DMS153 (cell line): ENCODE data around the gene CTBP1.

ENCODE experiments used
- DNase-seq: peaks from one replicate; lab custom pipeline; 2025; lab: John Stamatoyannopoulos, UW

Gene CTBP1

DNA sequence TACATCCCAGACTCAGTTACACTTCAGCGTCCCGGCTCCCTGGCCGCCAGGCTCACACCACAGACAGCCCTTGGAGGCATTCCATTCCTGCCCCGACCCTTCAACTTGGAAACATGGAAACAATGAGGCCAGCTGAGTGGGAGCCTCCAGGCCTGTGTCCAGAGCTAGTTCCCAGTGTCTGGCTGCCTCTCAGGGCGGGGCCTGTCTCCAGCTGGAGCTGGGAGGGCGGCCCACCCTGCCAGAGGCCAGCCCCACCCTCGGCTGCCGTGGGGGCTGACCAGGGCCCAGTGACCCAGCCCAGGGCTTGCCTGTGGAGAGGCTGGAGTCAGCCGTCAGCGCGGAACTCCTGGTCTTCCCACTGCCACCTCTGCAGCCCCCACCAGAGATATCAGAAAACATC lies 39.1 kb downstream of the CTBP1 start:
- DNase-seq = no peak

DNA sequence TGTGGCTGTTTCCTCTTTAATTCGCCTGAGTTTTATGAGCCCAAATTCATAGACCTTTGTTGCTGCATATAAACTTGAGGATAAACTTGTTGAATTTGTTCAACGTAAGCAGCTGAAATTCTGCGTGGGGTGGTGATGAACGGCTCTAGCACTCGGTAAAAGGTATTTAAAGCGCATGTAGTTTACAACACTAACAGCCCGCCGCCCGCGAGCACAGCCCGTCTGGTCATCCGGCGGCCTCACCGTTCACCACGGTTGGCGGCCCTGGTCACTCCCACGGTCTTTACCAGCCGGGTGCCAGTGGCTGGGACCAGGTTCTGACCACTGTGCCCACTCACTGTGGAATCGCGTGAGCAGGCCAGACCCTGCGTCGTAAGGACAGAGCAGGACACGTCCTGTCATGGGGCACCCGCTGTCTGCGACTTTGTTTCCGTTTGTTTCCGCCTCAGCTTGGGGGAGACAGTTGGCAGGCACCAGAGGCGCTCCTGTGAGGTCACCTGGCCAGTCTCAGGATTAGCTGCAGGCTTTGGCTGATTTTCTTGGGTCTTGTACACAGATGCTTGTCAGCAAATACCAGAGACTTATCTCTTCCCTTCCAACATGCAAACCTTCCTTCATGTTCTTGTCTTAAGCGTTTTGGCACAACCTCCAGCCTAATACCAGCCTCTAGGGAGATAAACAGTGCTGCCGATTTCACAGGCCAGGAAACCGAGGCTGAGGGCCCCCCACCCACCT lies 39.8 kb downstream of the CTBP1 start:
- DNase-seq = no peak

DNA sequence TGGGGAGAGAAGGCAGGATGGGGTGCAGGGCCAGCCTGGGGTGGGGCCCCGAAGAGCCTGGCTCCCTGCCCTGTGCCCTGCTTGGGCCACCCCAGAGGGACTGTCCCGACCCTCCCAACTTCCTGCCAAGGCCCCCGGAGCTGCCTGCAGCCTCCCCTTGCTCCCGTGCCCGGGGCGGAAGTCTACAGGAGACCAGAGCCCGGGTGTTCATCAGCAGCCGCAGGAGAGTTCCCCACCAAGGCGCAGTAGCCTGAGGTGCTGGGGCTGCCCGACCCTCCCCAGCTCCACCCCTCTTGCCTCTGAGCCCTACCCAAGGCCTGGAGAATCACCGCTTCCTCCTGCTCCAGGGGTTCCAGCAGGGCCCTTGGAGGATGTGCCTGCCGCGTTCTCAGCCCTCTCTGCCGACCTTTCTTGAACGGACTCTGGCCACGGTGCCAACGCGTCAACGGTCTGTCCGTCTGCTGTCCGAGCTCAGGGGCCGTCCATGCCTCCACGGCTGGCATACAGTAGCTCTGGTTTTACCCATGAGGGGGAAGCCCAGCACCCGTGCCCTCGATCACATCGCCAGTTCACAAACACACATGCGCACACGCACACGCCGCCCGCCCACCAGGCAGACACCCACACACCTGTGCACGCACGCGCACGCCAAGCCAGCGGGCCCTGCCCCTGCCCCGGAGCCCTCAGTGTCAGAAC lies 40.5 kb downstream of the CTBP1 start:
- DNase-seq = no peak

DNA sequence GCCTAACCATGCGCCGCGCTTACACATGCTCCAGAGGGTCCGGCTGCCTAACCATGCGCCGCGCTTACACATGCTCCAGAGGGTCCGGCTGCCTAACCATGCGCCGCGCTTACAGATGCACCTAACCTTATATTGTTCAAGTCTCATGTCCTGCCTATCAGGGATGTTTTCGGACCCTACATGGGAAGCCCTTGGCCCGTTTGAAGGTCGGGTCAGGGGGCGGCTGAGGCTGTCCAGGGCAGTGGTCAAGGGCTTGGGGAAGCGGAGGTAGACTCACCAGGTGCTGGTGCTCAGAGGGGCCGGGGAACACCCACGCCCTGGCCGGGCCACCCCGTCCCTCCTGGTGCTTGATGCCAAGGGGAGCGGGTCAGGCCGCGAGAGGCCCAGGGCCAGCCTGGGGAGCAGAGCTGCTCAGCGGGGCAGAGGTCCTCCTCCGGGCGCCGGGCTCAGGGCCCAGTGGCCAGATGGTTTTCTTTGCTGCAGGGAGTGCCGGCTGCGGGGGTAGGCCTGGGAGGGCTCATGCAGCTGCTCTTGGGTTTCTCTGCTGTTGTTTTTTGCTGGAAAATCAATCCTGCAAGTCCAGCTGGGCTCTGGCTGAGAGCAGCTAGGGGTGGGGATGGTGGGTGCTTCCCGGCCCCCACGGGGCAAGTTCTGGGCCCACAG lies 41.2 kb downstream of the CTBP1 start:
- no peak for DNase-seq

- DNase-seq = no peak
These were observed 41.8 kb downstream of the CTBP1 start for GRCh38 chr4:1207157-1207470.

- DNase-seq = no peak
These were observed 42.4 kb downstream of the CTBP1 start for GRCh38 chr4:1206299-1207156.

DNA sequence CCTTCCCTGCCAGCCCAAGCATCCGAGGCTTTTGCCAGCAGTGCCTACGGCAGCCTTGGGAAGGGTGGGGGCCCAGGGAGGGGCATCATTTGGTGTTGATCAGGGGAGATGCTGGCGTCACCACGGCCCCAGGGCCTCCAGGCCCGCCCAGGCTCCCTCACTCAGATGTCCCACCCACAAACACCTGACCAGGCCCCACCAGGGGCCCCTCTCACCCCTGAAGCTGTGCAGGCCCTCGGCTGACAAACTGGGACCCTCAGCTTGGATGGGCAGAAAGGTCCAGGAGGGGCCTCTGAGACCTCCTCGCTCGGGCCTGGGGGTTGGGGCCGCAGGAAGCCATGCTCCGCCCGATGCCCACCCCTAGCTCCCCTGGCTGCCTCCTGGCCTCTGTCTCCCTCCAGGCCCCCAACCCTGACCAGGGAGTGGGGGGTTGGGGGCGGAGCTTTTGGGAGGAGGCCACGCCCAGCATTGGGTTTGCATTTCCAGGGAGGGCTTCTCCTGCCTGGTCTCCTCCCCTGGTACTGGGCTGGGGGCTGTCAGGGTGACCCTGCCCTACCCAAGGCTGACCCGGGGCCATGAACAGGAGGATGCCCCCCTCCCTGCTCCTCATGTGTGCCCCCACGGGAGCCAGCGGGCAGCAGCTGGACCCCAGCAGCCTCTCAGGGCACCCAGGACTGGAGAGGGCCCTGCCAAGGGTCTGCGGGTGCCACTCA lies 43.2 kb downstream of the CTBP1 start:
- DNase-seq = no peak

- DNase-seq = no peak
These were observed 43.9 kb downstream of the CTBP1 start for GRCh38 chr4:1204828-1205585.

- DNase-seq = no peak
These were observed 44.6 kb downstream of the CTBP1 start for GRCh38 chr4:1204286-1204827.

DNA sequence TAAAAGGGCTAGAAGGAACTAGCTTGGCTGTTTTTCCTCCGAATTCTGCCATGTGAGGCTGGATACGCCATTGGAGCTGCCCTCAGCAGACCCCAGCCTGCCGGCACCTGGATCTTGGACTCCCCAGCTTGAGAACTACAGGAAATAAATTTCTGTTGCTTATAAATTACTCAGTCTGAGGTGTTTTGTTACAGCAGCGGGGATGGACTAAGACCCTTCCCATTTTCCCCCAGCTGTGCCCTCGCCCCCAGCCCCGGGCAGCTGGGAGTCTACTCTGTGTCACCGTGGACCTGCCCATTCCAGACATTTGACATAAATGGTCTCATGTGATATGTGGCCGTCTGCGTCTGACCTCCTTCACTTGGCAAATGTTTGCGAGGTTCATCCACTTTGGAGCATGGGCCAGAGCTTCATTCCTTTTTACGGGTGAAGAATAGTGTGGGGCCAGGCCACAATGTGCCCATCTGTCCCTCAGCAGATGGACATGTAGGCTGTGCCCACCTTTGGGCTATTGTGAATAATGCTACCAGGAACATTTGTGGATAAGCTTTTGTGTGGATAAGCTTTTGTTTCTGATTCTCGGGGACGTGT lies 45.8 kb downstream of the CTBP1 start:
- DNase-seq = no peak

GRCh38 chr4:1202526-1203011 lies 46.4 kb downstream of the CTBP1 start:
- DNase-seq = no peak

DNA sequence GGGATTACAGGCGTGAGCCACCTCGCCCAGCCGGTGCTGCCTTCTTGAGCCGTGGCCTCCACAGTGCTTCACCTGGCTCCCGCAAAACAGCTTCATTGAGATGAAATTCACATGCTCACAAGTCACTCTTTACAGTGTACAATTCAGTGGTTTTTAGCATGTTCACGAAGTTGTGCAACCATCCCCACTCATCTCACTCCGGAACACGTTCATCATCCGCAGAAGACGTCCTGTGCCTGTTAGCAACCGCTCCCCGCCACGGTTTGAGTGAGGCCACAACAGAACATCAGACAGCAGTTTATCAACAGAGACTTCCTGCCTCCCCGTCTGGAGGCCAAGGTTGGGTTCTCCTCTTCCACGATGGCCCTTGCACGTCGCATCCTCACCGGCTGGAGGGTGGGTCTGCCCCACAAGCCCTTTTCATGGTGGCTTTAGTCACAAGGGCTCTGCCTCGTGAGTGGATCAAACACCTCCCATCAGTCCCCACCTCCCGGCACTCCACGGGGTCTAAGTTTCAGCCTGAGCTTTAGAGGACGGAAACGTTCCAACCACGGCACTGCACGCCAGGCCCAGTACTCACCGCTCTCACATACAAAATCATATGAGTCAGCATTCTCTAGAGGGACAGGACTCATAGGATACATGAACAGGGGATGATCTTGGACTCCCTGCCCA lies 46.9 kb downstream of the CTBP1 start:
- DNase-seq = no peak

GRCh38 chr4:1200425-1201035 lies 48.4 kb downstream of the CTBP1 start:
- no peak for DNase-seq

DNA sequence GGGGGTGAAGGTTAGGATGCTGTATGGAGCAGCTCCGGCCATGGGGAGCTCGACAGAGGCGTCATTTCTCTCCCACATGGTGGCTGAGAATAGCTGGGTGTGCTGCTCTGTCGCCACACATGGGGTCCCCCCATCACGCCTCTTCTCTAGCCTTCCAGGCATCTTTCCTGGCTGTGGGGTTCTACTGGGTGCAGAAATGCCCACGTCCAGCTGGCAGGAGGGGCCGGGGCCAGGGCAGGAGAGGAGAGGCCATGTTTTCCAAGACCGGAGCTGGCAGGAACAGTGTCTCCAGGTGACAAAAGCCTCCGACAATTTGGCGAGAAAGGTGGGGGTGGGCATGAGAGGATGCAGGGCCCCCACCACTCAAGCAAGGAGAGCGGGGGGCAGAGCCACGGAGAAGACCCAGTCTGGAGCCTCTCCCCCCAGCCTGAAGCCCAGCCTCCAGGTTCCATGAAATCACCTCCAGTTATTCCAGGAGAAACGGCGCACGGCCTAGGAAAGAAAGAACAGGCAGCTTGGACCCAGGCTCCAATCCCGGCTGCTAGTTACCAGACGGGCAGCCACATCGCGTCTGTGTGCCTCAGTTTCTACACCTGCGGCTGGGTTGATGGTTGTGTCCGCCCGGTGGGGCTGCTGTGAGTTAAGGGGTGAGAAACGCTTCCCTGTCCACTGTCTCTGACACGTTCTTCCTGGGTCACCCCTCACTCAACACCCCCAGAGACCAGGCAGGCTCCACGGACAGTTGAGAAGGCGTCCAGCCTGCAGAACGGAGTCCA lies 49.2 kb downstream of the CTBP1 start:
- DNase-seq = no peak

GRCh38 chr4:1198098-1198844 lies 50.7 kb downstream of the CTBP1 start:
- no peak for DNase-seq

DNA sequence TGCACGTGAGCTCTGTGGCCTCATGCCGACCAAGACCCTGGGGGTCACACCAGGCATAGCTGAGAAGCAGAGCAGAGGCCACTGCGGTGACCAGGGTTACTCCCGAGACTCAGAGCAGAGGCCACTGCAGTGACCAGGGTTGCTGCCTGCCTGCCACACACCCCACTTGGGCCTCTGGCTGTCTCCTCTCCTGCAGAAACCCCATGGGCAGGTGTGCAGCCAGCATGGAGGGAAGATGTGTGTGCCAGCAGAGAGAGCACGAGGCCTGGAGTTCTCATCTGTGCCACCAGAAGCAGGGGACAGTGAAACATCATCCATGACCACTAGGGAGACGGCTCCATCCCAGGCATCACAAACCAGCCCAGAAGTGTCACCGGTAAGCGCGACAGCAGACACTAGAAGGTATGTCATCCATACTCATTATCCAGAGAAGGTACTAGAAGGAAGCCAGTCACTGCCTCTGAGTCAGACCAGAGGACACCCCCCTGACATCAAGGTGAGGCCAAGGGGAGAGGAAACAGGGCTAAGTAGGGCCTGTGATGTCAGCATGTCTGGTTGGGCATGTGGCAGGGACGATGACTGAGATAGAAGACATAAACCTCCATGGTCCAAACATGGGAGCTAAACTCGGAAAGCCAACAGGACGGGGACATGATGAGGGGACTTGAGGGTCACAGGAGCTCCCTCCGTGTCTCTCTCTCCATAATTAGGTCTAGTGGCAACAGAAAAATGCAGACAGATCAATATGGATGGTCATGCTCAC lies 52.3 kb downstream of the CTBP1 start:
- no peak for DNase-seq

DNA sequence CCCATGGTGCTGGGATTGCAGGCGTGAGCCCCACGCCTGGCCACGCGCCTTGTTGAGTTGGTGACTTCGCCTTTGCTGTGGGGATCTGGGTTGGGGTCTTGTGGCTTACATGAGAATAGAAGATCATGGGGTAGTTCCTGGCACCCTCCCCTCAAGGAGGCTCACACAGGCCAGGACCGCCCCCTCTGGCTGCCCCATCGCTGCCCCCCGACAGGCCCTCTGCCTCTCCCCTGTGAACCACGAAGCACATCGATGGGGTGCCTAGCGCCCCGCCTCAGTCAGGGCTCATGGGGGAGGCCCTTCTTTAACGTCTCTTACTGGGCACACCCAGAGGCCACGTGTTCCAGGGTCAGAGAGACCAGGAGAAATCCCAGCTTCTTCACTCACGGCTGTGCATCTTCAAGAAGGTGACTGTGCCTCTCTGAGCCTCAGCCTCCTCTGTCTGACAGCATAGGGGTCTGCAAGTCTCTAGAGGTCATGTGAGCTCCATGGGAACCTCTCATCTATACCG lies 53.0 kb downstream of the CTBP1 start:
- DNase-seq = no peak
